Measurements from ENCODE around the gene CCDC160.
"Not testable (repeated sequence)": the region's sequence is repeated elsewhere in the genome, so short reads cannot be mapped to it uniquely, and the experiment has no call there.

Gene CCDC160

GRCh38 chrX:134236626-134237614 lies at the start of gene CCDC160:
CCDC160 (plus strand) TSS chrX:134237182; CDS start chrX:134244801, 7,619 bp downstream.
- no peak for DNase-seq

- no peak for DNase-seq
Measured at GRCh38 chrX:134191281-134191680, 45.7 kb upstream of the CCDC160 start.

- no peak for DNase-seq
Measured at GRCh38 chrX:134194915-134195314, 42.1 kb upstream of the CCDC160 start.

- DNase-seq = no peak
Measured at GRCh38 chrX:134202561-134202960, 34.4 kb upstream of the CCDC160 start.

GRCh38 chrX:134206221-134206620 lies 30.8 kb upstream of the CCDC160 start:
- DNase-seq = no peak

GRCh38 chrX:134210465-134210864 lies 26.5 kb upstream of the CCDC160 start:
- no peak for DNase-seq

- DNase-seq = no peak
Measured at GRCh38 chrX:134235236-134235635, 1.7 kb upstream of the CCDC160 start.

- DNase-seq = not testable (repeated sequence)
Measured at GRCh38 chrX:134238144-134238543, 1.2 kb downstream of the CCDC160 start.

GRCh38 chrX:134239016-134239415 lies 2.0 kb downstream of the CCDC160 start:
- no peak for DNase-seq

- no peak for DNase-seq
Measured at GRCh38 chrX:134240209-134240608, 3.2 kb downstream of the CCDC160 start.

- no peak for DNase-seq
Measured at GRCh38 chrX:134241960-134242619, 5.1 kb downstream of the CCDC160 start.

- DNase-seq = no peak
Measured at GRCh38 chrX:134244043-134244442, 7.1 kb downstream of the CCDC160 start.

GRCh38 chrX:134246282-134246681 lies 9.3 kb downstream of the CCDC160 start:
- DNase-seq = no peak

GRCh38 chrX:134247492-134247891 lies 10.5 kb downstream of the CCDC160 start:
- no peak for DNase-seq

- no peak for DNase-seq
Measured at GRCh38 chrX:134249241-134249640, 12.3 kb downstream of the CCDC160 start.

GRCh38 chrX:134251241-134251640 lies 14.3 kb downstream of the CCDC160 start:
- DNase-seq = no peak

GRCh38 chrX:134254511-134254910 lies 17.5 kb downstream of the CCDC160 start:
- no peak for DNase-seq

GRCh38 chrX:134255555-134255954 lies 18.6 kb downstream of the CCDC160 start:
- no peak for DNase-seq

- no peak for DNase-seq
Measured at GRCh38 chrX:134256684-134257083, 19.7 kb downstream of the CCDC160 start.

- DNase-seq = no peak
Measured at GRCh38 chrX:134258202-134258601, 21.2 kb downstream of the CCDC160 start.

- not testable (repeated sequence) for DNase-seq
Measured at GRCh38 chrX:134285934-134286333, 49.0 kb downstream of the CCDC160 start.

- no peak for DNase-seq
Measured at GRCh38 chrX:134287346-134287745, 50.4 kb downstream of the CCDC160 start.

- no peak for DNase-seq
Measured at GRCh38 chrX:134294548-134294947, 57.6 kb downstream of the CCDC160 start.
